ENCODE measurements around the gene OLFM1. TPM values are rescaled to one million over a fixed set of nuclear protein-coding genes. Genes with fewer than 3 reads are reported as not detected.

OLFM1 gene
- total and polyA plus RNA-seq, 2 donors (not counting 1 experiment from before 2014, with no cell fraction given): 0.07 TPM; not detected in 1

GRCh38 chr9:135105938-135106491 lies 18.5 kb downstream of the OLFM1 start:
- Histone ChIP-seq H3K4me2 (replicated peaks; ENCODE audit: low read depth, low read length, poor library complexity, severe bottlenecking) (no peak overlapping the region), H3K4me1 (ENCODE audit: control insufficient read depth in 2 of 2, insufficient read depth in 2 of 2, low read length in 2 of 2) (no peaks in the 10 kb centered on the region), H3K9ac (ENCODE audit: low read length) (no peak overlapping the region), H3K4me3 (ENCODE audit: control extremely low read depth in 1 of 5, extremely low read depth in 1 of 5, insufficient read depth in 1 of 5, low read depth in 2 of 5, low read length in 4 of 5) (no peak overlapping the region), H3K27ac (ENCODE audit: low read length in 2 of 2) (no peak overlapping the region), H2AFZ (ENCODE audit: insufficient read depth, low read depth, low read length, poor library complexity, severe bottlenecking) (no peak overlapping the region), H3K9me3 (ENCODE audit: control extremely low read depth in 1 of 3, control insufficient read depth in 2 of 3, insufficient read depth in 1 of 3, low read length in 2 of 3) (peaks cover 0 to 3% (median 0%) of the 10 kb centered on the region in 3 donors), H3K79me2 (ENCODE audit: control insufficient read depth, insufficient read depth, low read length) (no peaks in the 10 kb centered on the region), H3K27me3 (replicated peaks in 1 of 4; ENCODE audit: control extremely low read depth in 1 of 4, control insufficient read depth in 3 of 4, insufficient read depth in 4 of 4, low read length in 3 of 4) (peaks cover 0 to 9% (median 2%) of the 10 kb centered on the region in 4 experiments), H3K36me3 (replicated peaks in 1 of 2; ENCODE audit: control extremely low read depth in 1 of 2, control insufficient read depth in 1 of 2, extremely low read depth in 1 of 2, insufficient read depth in 2 of 2, low read length in 1 of 2) (no peaks in the 10 kb centered on the region), H4K20me1 (ENCODE audit: control insufficient read depth, insufficient read depth, low read length, poor library complexity, severe bottlenecking) (no peaks in the 10 kb centered on the region)
- DNase-seq: no peak
- peak overlapping the region; percentile 20 for H3K27ac Mint-ChIP-seq
- no peaks in the 10 kb centered on the region for H3K4me1 Mint-ChIP-seq
- 72% methylated on average over 19 of the region's 21 CpGs for WGBS (ENCODE audit: insufficient coverage)
- ChIA-PET CTCF (no interaction called here), POLR2A (no interaction called here)
- H3K27me3 Mint-ChIP-seq: peaks cover 31% of the 10 kb centered on the region
- H3K4me3 Mint-ChIP-seq: no peak overlapping the region
- ATAC-seq (ENCODE audit: low read depth): no peak
- TF ChIP-seq, protein P1, sequence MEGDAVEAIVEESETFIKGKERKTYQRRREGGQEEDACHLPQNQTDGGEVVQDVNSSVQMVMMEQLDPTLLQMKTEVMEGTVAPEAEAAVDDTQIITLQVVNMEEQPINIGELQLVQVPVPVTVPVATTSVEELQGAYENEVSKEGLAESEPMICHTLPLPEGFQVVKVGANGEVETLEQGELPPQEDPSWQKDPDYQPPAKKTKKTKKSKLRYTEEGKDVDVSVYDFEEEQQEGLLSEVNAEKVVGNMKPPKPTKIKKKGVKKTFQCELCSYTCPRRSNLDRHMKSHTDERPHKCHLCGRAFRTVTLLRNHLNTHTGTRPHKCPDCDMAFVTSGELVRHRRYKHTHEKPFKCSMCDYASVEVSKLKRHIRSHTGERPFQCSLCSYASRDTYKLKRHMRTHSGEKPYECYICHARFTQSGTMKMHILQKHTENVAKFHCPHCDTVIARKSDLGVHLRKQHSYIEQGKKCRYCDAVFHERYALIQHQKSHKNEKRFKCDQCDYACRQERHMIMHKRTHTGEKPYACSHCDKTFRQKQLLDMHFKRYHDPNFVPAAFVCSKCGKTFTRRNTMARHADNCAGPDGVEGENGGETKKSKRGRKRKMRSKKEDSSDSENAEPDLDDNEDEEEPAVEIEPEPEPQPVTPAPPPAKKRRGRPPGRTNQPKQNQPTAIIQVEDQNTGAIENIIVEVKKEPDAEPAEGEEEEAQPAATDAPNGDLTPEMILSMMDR (IDR thresholded peaks at IDR 0.05): no peak
- H3K9me3 Mint-ChIP-seq (ENCODE audit: insufficient read depth): no peaks in the 10 kb centered on the region
- intact Hi-C loops (cut with micrococcal nuclease): no loop called here

DNA sequence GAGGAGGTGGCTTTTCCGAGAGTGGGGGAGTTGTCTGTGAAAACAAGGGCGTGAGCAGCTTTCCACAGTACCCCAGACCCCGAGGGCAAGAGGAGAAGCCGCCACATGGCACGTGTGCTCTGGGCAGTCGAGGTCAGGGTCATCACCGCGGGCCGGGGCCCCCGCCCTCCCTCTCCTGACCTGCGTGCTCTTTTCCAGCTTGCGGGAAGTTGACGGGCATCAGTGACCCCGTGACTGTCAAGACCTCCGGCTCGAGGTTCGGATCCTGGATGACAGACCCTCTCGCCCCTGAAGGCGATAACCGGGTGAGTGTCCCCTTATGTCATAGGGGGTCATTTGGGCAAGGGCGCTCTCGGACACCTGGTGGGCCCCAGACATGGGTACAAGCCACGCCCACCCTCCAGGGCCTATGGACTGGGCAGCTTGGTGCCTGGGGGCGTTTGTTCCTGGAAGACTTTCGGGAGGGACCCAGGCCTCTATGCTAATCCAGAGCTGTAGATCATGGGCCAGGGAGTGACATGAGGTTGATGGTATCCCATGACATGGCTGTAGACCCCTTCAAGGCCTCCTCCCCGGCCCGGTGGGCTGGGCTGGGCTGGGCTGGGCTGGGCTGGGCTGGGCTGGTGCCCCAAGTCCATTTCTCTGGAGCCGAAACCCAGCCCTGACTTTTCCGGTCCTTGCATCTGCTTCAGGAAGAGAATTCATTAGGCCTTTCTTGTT lies 19.2 kb downstream of the OLFM1 start:
- H2AFZ ChIP-seq (ENCODE audit: insufficient read depth, low read depth, low read length, poor library complexity, severe bottlenecking): no peak overlapping the region
- H3K27me3 ChIP-seq (replicated peaks in 1 of 4; ENCODE audit: control extremely low read depth in 1 of 4, control insufficient read depth in 3 of 4, insufficient read depth in 4 of 4, low read length in 3 of 4): peaks cover 0 to 9% (median 2%) of the 10 kb centered on the region in 4 experiments
- Mint-ChIP-seq H3K9me3 (ENCODE audit: insufficient read depth) (no peaks in the 10 kb centered on the region), H3K27ac (peak overlapping the region; percentile 20), H3K4me1 (no peaks in the 10 kb centered on the region), H3K4me3 (no peak overlapping the region), H3K27me3 (peaks cover 33% of the 10 kb centered on the region)
- ChIA-PET POLR2A (no interaction called here), CTCF (no interaction called here)
- no peak overlapping the region for H3K4me2 ChIP-seq (replicated peaks; ENCODE audit: low read depth, low read length, poor library complexity, severe bottlenecking)
- 81% methylated on average over 29 of the region's 29 CpGs for WGBS (ENCODE audit: insufficient coverage)
- H3K4me1 ChIP-seq (ENCODE audit: control insufficient read depth in 2 of 2, insufficient read depth in 2 of 2, low read length in 2 of 2): no peaks in the 10 kb centered on the region
- no peaks in the 10 kb centered on the region for H4K20me1 ChIP-seq (ENCODE audit: control insufficient read depth, insufficient read depth, low read length, poor library complexity, severe bottlenecking)
- no peak overlapping the region for H3K4me3 ChIP-seq (ENCODE audit: control extremely low read depth in 1 of 5, extremely low read depth in 1 of 5, insufficient read depth in 1 of 5, low read depth in 2 of 5, low read length in 4 of 5)
- DNase-seq (no peak), ATAC-seq (ENCODE audit: low read depth) (no peak)
- TF ChIP-seq, protein P1 (IDR thresholded peaks at IDR 0.05): no peak
- no peak for TF ChIP-seq EZH2 (IDR thresholded peaks at IDR 0.05; ENCODE audit: borderline replicate concordance, insufficient read depth, low read depth, low read length, poor library complexity, severe bottlenecking)
- H3K79me2 ChIP-seq (ENCODE audit: control insufficient read depth, insufficient read depth, low read length): no peaks in the 10 kb centered on the region
- no peak overlapping the region for H3K9ac ChIP-seq (ENCODE audit: low read length)
- H3K27ac ChIP-seq (ENCODE audit: low read length in 2 of 2): no peak overlapping the region
- H3K9me3 ChIP-seq (ENCODE audit: control extremely low read depth in 1 of 3, control insufficient read depth in 2 of 3, insufficient read depth in 1 of 3, low read length in 2 of 3): peaks cover 0 to 3% (median 0%) of the 10 kb centered on the region in 3 donors
- intact Hi-C loops (cut with micrococcal nuclease): no loop called here
- no peaks in the 10 kb centered on the region for H3K36me3 ChIP-seq (replicated peaks in 1 of 2; ENCODE audit: control extremely low read depth in 1 of 2, control insufficient read depth in 1 of 2, extremely low read depth in 1 of 2, insufficient read depth in 2 of 2, low read length in 1 of 2)
